DND-41 (cell line): Measurements from ENCODE around the gene PRIM2.
"Not testable (repeated sequence)": the region's sequence is repeated elsewhere in the genome, so short reads cannot be mapped to it uniquely, and the experiment has no call there.

ENCODE experiments used
- CTCF ChIP-seq: IDR thresholded peaks from 2 replicates; pipeline ENCODE4 v1.5.1; 2012; ENCODE audit warnings: borderline replicate concordance, low read length, moderate library complexity, mild to moderate bottlenecking; ENCODE audit not compliant: poor library complexity, severe bottlenecking; ENCODE audit errors: extremely low read depth
- EZH2 ChIP-seq: IDR thresholded peaks from 3 replicates; pipeline ENCODE4 v1.6.1; 2012; ENCODE audit warnings: borderline replicate concordance, low read depth, mild to moderate bottlenecking, moderate library complexity, low read length, inconsistent platforms; ENCODE audit not compliant: severe bottlenecking

DNA sequence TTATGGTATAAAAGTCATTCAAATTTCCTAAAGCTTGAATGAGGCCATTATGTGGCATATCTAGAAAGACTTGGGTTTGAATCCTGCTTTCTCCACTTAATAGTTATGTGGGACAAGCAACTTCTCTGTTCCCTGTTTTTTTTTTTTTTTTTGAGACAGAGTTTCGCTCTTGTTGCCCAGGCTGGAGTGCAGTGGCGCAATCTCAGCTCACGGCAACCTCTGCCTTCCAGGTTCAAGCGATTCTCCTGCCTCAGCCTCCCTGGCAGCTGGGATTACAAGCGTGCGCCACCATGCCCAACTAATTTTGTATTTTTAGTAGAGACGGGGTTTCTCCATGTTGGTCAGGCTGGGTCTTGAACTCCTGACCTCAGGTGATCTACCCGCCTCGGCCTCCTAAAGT, 116.4 kb downstream of the PRIM2 start:
- TF ChIP-seq CTCF, EZH2: not testable (repeated sequence)
